GM12891 (cell line): ENCODE measurements around the gene TNFAIP1.

ENCODE experiments used
- POLR2A ChIP-seq: IDR thresholded peaks from 2 replicates; pipeline ENCODE4 v1.6.1; 2011; ENCODE audit warnings: low read depth, low read length, control low read depth
- POLR2AphosphoS5 ChIP-seq: IDR thresholded peaks from 2 replicates; pipeline ENCODE4 v1.6.1; 2011; ENCODE audit warnings: low read depth, low read length, control low read depth

GRCh38 chr17:28317099-28317965 is 18.2 kb upstream of the TNFAIP1 start:
- no peak for TF ChIP-seq POLR2AphosphoS5
- no peak for TF ChIP-seq POLR2A
